ENCODE results near the gene ULK1.

ULK1 gene

DNA sequence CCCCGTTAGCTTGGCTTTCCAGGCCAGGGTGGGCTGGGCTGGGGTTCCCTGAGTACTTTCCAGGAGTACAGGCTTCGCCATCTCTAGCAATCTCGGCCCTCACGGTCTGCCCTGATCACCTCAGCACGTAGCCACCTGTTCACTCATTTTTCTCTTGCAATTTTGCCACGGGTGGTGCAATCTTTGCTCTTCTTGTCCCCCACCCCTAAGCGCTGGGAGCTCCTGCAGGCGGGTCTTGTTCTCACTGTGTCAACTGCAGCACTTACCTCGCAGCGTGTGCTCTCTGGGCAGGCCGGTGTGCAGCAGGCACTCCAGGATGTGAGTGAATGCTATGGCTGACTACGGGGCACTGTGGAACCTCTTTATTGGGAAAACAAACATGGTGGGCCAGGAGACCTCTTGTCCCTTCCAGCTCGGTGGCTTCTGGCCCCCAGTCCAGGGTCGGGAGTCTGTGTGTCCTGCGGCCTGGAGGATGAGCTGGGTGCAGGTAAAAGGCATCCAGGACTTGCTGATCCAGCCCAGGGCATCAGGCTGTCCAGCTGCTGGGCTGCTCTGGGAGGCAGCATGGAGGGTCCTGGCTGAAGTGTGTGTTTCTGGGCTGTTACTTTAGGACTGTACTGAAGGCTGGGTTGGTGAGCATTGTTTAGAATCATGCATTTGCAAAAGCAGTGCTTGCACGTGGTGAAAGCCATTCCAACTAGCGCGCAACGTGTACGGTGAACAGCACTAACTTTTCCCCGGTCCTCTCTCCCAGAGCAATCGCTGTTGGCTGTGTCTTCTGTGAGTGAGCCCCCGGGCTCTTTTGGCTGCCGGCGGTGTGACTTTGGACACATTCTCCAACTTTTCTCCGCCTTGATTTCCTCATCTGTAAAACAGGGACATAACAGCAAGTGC is 1.5 kb upstream of the ULK1 start:
- no peak for DNase-seq (ENCODE audit: low read depth)

DNA sequence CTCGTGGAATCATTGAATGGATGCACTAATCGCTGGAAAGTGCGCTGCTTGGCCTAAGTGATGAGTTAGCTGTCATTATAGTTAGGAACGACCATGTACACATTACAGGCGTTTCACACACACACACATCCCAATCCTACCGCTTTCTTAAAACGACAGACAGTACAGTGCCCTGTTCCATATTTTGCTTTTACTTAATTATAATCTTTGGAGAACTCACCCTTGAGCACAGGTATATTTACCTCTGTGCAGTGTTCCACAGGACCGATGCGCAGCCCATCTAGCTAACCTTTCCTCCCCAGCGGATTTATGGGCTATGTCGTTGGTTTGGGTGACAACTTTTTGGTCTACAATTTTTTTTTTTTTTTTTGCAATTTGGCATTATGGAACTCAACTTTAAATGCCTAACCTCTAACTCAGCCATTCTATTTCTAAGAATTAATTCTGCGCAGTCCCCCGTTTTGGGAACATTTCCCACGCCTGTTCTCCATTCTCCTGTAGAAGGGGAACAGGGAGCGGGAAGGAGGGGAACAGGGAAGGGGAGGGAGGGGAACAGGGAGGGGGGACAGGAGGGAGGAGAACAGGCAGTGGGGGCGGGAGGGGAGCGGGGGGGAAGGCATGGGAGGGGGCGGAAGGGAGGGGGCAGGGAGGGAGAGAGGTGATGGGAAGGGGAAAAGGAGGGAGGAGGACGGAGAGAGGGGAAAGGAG is 663 bp upstream of the ULK1 start:
- no peak for DNase-seq (ENCODE audit: low read depth)

DNA sequence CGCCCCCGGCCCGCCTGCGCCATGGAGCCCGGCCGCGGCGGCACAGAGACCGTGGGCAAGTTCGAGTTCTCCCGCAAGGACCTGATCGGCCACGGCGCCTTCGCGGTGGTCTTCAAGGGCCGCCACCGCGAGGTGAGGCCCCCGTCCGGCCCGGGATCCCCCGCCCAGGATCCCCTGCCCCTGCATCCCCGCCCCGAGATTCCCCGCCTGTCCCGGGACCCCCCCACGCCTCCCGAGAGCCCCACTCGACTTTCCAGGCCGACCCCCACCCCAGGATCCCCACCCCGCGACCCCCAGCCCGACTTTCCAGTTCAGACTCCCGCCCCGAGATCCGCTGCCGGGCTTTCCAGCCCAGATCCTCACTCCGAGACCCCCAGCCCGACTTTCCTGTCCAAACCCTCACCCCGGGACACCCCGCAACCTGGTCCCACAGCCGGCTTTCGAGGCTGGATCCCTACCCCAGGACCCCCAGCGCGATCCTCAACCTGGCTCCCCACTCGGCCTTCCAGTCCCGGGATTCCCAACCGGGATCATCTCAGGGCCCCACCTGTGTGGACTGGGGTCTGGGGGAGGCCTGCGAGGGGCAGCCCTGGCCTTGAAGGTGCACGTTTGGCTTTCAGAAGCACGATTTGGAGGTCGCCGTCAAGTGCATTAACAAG is 688 bp downstream of the ULK1 start:
- no peak for DNase-seq (ENCODE audit: low read depth)

DNA sequence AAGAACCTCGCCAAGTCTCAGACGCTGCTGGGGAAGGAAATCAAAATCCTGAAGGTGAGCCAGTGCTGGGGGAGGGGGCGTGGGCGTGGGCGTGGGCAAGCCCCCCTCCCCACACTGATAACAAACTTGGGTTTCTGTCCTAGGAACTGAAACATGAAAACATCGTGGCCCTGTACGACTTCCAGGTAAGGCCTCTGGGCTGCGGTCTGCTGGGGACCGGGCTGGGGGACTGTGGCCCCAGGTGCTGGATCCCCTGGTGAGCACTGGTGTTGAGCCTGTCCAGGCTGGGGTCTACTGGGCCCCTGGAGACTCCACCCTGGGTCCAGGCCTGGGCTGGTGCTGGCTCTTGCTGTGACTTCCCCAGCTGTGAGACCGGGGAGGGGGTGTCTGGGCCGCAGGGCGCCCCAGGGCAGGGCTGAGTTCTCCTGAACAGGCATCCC is 1.2 kb downstream of the ULK1 start:
- DNase-seq (ENCODE audit: low read depth): no peak

DNA sequence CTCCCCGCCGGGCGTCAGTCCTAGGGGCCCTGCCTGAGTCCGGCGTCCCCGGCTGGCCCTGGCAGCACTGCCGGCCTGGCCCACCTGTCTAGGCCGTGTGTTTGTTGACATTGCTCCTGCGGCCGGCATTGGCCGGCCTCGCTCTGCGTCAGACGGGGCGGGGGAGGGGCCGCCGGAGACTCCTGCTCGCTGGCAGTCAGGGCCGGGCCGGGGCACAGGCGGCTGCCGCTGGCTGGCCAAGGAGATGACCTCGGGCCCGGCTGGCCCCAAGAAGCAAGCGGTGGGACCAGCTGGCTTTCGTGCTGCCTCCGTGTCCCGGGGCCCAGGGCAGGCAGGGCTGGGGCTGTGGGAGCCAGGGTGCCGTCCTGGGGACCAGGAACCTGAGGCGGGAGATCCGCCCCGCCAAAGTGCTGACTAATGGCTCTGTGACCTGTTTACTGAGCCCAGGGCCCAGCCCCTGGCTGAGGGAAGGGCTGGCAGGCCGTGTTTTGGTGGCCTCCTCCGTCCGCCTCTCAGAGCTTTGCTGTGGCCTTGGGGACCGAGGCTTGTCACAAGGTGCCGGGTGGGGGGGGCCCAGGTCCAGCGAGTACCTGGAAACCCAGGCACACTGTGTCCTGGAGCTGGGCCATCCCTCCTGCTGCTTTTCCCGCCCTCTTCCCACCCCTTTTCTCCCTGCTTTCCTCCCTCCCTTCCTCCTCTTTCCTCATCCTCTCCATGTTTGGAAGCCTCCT is 1.8 kb downstream of the ULK1 start:
- peak; percentile 45 for DNase-seq (ENCODE audit: low read depth)

DNA sequence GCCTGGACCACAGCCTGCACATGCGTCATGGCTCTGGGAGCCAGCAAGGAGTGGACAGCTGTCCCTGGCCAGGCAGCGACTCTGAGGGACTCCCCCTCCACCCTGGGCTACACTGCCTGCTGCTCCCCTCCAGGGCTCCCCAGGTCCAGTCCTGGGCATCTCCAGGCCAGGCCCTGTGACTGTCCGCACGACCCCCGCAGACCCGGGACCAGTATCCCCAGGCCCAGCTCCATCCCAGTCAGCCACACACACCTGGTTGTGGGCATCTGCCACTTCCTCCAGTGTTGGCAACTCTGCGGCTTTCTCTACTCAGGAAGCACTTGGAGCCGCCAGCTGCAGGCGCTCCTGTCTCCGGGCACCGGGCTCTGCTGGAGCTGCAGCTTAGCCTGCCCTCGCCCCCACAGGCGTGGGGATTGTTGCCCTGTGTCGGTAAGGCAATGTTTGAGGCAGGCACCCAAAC is 2.4 kb downstream of the ULK1 start:
- no peak for DNase-seq (ENCODE audit: low read depth)

DNA sequence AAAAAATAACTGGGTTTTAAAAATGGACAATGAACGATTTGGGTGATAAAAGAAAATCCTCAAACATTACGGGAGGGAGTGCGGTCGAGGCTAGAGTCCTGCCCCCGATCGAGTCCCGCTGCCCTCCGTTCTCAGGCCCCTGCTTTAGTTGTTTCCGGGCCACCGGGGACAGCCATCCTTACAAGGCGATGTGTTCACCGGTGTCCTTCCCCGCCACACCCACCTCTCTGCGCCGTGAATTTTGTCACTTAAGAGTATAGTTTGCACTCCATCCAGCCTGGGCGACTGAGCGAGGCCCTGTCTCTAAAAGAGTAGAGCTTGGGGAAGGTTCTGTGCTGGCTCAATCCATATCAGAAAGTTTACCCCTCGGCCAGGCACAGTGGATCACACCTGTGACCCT is 2.9 kb downstream of the ULK1 start:
- DNase-seq (ENCODE audit: low read depth): no peak

DNA sequence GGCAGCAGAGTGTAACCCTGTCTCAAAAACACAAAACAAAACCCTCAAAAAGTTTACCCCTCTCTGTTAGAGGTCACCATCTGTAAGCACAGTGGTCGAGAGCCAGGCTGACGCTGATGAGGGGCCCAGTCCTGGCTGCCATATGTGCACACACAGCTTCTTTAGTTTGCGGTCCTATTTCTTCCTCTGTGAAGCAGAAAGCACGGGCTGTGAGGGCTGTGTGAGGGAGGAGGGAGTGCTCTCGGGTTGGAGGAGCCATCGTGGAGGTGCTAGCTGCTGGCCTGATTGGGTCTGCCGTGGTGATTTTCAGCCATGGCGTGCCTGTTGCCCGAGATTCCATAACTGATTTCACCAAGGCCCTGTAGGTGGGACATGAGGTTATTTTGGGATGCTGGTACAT is 3.5 kb downstream of the ULK1 start:
- DNase-seq (ENCODE audit: low read depth): no peak

DNA sequence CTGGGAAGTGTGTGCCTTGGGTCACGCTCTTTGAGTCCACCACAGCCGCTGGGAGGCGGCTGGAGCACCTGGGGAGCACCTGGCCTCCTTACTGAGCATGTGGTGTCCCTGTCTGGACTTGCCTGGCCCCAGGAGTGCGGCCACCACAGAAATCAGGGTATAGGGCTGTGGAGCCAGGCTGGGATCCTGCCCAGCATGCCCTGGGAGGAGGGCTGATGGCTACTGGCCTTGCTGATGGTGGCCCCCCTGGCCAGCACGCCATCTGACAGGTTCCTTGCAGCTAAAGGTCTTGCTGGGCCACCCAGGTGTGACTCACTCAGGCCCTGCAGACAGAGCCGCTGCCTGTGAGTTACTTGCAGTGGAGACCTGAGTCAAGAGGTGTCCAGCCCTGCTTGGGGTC is 6.0 kb downstream of the ULK1 start:
- no peak for DNase-seq (ENCODE audit: low read depth)

DNA sequence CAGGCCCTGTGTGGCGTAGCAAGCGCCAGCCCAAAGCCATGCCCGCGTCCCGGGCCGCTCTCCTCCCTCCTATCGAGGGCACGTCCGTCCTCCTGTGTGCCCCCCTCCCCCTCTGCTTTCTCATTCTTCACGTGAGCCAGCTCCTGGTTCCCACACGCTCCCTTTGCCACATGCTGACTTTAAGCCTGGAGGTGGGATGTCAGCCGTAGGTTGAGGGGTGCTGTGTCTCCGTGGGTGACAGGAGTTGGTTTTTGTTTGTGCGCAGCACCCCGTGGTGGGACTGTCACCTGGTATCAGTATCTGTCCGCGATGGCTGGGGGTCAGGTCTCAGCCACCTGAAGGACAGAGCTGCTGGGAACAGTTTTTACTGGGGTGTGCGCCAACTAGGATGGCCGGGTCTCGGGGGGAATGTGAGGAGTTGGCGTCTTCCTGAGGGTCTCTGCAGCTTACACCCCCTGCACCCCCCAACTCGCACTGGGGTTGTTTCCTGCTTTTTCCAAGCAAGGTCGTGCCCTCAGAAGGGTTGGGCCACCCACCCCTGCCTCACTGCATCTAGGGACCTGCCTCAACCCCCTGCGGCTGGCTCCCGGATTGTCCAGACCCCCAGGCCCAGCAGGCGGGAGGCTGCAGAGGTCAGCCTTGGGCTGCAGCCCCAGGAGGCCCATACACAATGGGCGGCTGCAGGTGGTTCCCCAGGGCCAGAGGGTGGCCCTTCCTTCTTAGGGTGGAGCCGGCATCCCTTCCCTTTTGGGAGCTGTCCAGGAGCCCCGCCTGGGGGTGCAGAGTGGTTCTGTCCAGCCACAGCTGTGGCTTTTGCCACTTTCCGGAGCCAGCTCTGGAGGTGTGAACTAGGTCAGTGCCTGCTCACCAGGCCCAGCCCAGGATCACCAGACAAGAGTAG is 7.3 kb downstream of the ULK1 start:
- DNase-seq (ENCODE audit: low read depth): no peak

DNA sequence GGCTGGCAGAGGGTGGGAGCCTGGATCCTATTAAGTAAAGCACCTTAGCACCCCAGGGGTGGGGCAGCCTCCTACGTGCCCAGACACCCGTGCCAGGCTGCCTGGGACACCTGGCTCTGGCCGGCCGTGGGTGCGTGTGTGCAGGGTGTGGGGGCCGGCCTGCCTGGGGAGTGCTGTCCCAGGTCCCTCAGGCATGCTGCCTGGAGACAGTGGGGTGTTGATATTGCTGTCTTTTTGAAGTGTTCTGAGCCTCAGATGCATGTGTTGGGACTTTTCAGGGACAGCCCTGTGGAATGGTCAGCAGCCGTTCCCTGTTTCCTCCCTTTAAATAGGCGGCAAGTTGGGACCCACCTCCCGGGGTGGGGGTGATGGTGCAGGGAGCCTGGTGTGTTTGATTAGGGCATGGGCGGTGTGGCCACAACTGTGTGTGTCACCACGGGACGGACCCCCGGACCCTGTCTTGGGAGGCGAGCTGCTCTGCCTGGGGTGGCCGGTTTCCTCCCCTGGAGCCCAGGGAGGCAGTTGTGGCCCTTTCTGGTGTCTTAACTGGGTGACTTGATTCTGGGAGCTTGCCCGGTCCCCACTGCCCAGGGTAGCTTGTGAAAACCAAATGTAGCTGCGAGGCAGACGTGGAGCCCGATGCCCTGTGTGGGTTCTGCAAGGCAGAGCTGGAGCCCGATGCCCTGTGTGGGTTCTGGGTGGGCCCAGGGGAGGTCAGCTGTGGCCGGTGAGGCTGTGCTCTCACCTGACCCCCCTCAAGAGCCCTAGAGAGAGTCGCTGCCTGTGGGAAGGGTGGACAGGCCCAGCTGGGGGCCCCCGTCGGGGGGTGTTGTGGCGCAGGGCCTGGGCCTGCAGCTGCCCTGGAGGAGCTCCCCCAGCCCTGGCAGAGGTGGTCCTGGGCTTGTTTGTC is 8.2 kb downstream of the ULK1 start:
- DNase-seq (ENCODE audit: low read depth): no peak

DNA sequence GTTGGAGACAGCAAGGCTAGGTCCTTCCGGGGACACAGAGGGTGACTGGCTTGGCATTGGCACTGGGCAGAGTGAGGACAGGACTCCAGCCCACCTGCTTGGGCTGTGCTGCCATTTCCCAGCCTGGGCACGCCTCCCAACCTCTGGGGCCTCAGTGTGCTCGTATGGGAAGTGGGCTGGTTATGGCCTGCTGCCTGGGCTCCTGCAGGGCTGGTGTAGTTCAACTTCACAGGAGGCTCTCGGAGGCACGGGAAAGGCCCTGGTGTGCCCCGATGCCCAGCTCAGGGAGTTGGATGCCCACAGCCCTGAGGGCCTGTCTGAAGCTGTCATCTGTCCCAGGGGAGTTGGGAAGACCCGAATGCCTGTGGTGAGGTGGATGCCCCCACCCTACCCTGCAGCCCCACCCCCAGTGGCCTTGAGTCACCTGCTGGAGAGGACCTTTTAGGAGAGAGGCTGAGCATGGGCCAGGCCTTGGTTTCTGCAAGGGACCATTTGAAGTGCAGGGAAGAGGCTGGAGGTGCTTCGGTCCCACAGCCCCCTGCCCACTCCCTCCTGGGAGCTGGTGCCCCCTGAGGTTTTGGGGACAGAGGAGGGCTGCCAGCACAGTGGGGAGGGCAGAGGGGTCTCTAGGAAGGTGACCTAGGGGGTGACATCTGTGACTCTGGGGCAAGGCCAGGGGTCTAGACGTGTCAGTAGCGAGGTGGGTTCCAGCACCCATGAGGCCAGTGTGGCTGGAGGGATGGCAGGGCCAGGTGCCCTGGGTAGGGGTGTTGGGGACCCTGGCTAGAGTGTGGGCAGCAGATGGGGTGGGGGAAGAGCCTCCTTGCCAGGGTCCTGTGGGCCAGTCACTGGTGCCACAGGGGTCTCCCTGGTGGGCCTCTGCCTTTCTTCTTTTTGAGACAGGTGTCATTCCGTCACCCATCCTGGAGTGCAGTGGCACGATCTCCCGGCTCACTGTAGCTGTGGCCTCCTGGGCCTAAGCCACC is 9.1 kb downstream of the ULK1 start:
- DNase-seq (ENCODE audit: low read depth): no peak

DNA sequence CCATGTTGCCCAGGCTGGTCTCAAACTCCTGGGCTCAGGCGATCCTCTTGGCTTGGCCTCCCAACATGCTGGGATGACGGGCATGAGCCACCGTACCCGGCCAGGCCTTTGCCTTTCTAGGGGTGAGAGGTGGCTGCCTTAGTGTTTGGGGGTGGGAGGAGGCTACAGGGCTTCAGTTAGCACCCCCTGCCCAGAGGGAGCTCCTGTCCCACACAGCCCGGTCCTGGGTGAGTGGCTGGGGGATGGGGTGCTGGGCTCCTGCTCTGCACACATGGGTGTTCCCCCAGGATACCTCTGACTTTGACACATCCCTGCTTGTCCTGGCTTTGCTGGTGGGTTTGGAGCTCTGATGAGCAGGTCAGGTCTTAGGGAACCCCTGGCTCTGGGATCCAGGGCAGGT is 9.9 kb downstream of the ULK1 start:
- no peak for DNase-seq (ENCODE audit: low read depth)

DNA sequence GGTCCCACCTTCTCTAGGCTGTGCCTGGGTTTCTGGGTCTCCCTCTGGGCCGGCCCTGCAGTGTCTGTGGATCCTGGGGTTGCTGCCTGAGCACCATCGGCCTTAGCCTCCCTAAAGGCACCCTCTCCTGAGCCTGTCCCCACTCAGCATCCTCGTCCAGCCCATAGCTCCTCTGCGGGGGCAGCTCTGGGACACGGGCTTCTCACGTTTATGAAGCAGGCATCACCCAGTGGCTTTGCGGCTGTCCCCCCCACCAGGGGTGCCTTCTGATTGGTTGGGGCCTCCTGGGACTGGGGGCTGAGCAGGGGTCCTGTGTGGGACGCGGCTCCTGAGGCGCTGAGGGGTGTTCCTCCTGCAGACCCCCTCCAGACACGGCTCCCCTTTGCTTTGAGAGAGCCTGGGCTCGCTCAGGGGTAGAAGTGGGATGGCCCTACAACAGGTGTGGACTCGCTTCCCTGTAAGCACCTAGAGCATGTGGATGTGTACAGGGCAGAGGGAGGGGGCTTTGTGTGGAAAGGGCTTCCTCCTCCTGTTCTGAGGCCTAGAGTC is 10.7 kb downstream of the ULK1 start:
- no peak for DNase-seq (ENCODE audit: low read depth)

DNA sequence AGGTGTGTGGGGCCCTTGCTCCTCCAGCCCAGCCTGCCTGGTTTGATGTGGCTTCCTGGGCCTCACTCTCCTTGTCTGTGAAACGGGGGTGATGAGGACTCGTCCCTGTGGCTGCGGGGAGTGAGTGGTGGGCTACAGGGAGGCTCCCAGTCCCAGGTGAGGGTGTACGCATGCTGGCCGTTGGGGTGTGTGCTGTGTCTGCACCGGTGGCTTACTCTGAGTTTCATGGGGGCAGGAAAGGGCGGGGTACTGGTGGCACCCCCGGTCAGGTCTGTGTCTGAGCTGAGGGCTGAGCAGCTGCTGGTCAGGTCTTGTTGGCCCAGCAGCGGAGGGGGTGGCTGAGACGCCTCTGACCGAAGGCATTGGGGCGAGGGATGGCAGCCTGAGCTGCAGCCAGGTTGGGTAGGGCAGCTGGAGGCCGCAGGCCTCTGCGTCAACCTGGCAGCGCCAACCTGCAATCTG is 11.2 kb downstream of the ULK1 start:
- no peak for DNase-seq (ENCODE audit: low read depth)

DNA sequence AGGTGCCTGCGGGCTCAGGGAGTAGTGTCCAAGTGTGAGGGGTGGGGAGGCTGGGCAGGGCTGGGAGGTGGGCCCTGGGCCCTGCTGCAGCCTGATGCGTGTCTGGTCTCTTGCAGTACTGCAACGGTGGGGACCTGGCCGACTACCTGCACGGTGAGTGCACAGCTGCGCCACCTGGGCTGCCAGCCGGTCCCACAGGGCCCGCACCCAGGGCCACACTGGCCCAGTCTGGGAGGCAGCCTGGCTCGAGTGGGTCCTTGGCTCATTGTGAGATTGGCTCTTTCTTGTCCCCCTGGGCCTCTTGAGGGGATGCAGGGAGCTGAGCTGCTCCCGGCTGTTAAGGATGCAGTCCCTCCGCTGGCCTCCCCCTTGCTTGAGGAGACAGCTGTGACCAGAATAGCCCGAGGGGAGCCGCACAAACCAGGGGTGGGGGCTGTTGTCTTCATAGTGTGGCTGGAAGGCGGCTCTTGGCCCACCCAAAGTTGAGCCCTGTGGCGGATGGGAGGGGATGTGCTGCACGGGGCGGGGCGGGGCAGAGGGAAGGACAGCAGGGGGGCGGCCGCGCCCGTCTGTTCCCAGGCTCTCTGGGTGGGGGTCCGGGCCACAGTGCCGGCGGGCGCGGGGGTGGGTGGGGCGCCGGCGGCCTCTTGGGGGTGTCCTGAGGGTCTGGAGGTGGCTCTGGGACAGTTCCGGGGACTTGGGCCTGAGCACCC is 13.1 kb downstream of the ULK1 start:
- DNase-seq (ENCODE audit: low read depth): no peak

Data from CMK (cell line).